ENCODE measurements around the gene HSPBP1. TPM values are rescaled to one million over a fixed set of nuclear protein-coding genes. Genes with fewer than 3 reads are reported as not detected.

HSPBP1 gene
- total and polyA plus RNA-seq, 2 of the 4 experiments (the other 2 are of a cell fraction) = 21.0 to 43.2 TPM

GRCh38 chr19:55320844-55321419 is 41.0 kb upstream of the HSPBP1 start:
- Histone ChIP-seq H4K8ac (ENCODE audit: low read depth in 2 of 2, low read length in 2 of 2) (no peak overlapping the region), H3K4ac (ENCODE audit: low read depth, low read length) (no peak overlapping the region), H3K36me3 (ENCODE audit: control insufficient read depth, insufficient read depth, low read length) (no peaks in the 10 kb centered on the region), H3K18ac (ENCODE audit: low read depth, low read length) (no peak overlapping the region), H4K20me1 (ENCODE audit: insufficient read depth, low read length) (no peaks in the 10 kb centered on the region), H3K9ac (ENCODE audit: low read depth, low read length) (no peak overlapping the region), H2AFZ (replicated peaks; ENCODE audit: low read length, poor library complexity) (no peak overlapping the region), H3K56ac (ENCODE audit: extremely low read depth, insufficient read depth, low read length) (no peak overlapping the region), H4K91ac (ENCODE audit: insufficient read depth, low read depth, low read length) (no peak overlapping the region), H3K79me1 (ENCODE audit: low read depth in 1 of 2, low read length in 2 of 2) (no peaks in the 10 kb centered on the region), H2AK5ac (ENCODE audit: low read depth, low read length) (no peak overlapping the region), H4K5ac (ENCODE audit: low read depth, low read length) (no peak overlapping the region), H3K9me3 (ENCODE audit: control insufficient read depth, insufficient read depth, low read length) (0 out of 2 replicates have a peak, but pooled peaks cover 1% of the 10 kb centered on the region), H3K27ac (ENCODE audit: insufficient read depth, low read length) (no peak overlapping the region), H2BK20ac (ENCODE audit: low read depth, low read length) (no peak overlapping the region), H3K4me2 (ENCODE audit: low read depth, low read length) (no peak overlapping the region), H2BK120ac (ENCODE audit: low read depth, low read length) (no peak overlapping the region), H3K27me3 (ENCODE audit: control insufficient read depth, insufficient read depth, low read length) (peaks cover 18% of the 10 kb centered on the region), H3K23ac (ENCODE audit: low read depth, low read length) (no peak overlapping the region), H2BK15ac (ENCODE audit: low read depth, low read length) (no peak overlapping the region), H3K9me1 (ENCODE audit: insufficient read depth, low read length) (no peaks in the 10 kb centered on the region), H2BK5ac (ENCODE audit: low read depth, low read length, poor library complexity, severe bottlenecking) (no peak overlapping the region), H3K4me1 (ENCODE audit: control insufficient read depth, insufficient read depth, low read length) (no peaks in the 10 kb centered on the region; the same call in 1 of the 2 replicates), H2AK9ac (replicated peaks; ENCODE audit: low read depth, low read length, poor library complexity) (no peak overlapping the region), H3K4me3 (ENCODE audit: insufficient read depth, low read depth, low read length) (no peak overlapping the region), H3K14ac (replicated peaks; ENCODE audit: low read depth, low read length) (no peak overlapping the region)
- POLR2A ChIA-PET (ENCODE audit: unreplicated experiment) = no interaction called here
- DNase-seq = no peak
- no TSS peak for BruUV-seq (replicated peaks)
- WGBS, 2 experiments (ENCODE audit: extremely low coverage in 2 of 2, insufficient read length in 1 of 2) = 100% methylated on average over 1 of the region's 8 CpGs; no CpG with 5 or more reads in 1 of the 2 experiments
- in situ Hi-C loops (cut with MboI; ENCODE audit: low sequenced_read_pairs) = no loop called here
- CTCF ChIA-PET = no interaction called here
- no peak for TF ChIP-seq MAFK (IDR thresholded peaks at IDR 0.05; ENCODE audit: low read depth, low read length)
- no peak for TF ChIP-seq RCOR1 (IDR thresholded peaks at IDR 0.05; ENCODE audit: insufficient replicate concordance, low read length)
- no peak for TF ChIP-seq CTCF (conservative IDR thresholded peaks at IDR 0.05; ENCODE audit: low read depth, low read length)
- no peak for TF ChIP-seq POLR2A (IDR thresholded peaks at IDR 0.05; ENCODE audit: low read depth, low read length)
- TF ChIP-seq MXI1 (IDR thresholded peaks at IDR 0.05; ENCODE audit: borderline replicate concordance, low read depth, low read length) = no peak
- no peak for TF ChIP-seq CHD1 (IDR thresholded peaks at IDR 0.05; ENCODE audit: low read depth, low read length)
- TF ChIP-seq RAD21 (IDR thresholded peaks at IDR 0.05; ENCODE audit: low read length) = no peak
- TF ChIP-seq MAZ (IDR thresholded peaks at IDR 0.05; ENCODE audit: borderline replicate concordance, low read depth, low read length) = no peak
- TF ChIP-seq SMC3 (IDR thresholded peaks at IDR 0.05; ENCODE audit: low read depth, low read length) = no peak
- no peak for TF ChIP-seq FOS (IDR thresholded peaks at IDR 0.05; ENCODE audit: low read depth, low read length)
- no peak for TF ChIP-seq BHLHE40 (IDR thresholded peaks at IDR 0.05; ENCODE audit: low read depth, low read length)
- no peak for TF ChIP-seq NFE2L2 (IDR thresholded peaks at IDR 0.05; ENCODE audit: low read depth, low read length)
- no peak for TF ChIP-seq CEBPB (IDR thresholded peaks at IDR 0.05; ENCODE audit: low read depth, low read length)
- TF ChIP-seq USF2 (IDR thresholded peaks at IDR 0.05; ENCODE audit: low read depth, low read length) = no peak
- no peak for TF ChIP-seq RFX5 (IDR thresholded peaks at IDR 0.05; ENCODE audit: low read depth, low read length)
- TF ChIP-seq ELK1 (IDR thresholded peaks at IDR 0.05; ENCODE audit: borderline replicate concordance, low read depth, low read length) = no peak
- intact Hi-C loops (cut with micrococcal nuclease) = no loop called here
- ATAC-seq (ENCODE audit: low read depth) = no peak
- dilution Hi-C loops (cut with HindIII; ENCODE audit: low sequenced_read_pairs, unreplicated experiment) = no loop called here
